Endothelial cell of umbilical vein (primary cell): Measurements from ENCODE around the gene PNLDC1. TPM values are rescaled to one million over a fixed set of nuclear protein-coding genes. Genes with fewer than 3 reads are reported as not detected.

Source experiments
- BruUV-seq: library from RNA; stranded (reverse); fragments of 400-500 nt; replicated peaks from 2 replicates; lab custom pipeline; 2021; lab: Mats Ljungman, UMichigan
- CTCF ChIA-PET: fragments of 300-600, 350-600 bp; sonication (Branson Sonifier 250); formaldehyde crosslinking; loops from one replicate; lab custom pipeline; 2021; ENCODE audit warnings: antibody characterized with exemption, inconsistent platforms; lab: Charles Lee
- POLR2A ChIA-PET: fragments of 300-600, 350-600 bp; sonication (Branson Sonifier 250); formaldehyde crosslinking; loops from one replicate; lab custom pipeline; 2021; ENCODE audit warnings: antibody characterized with exemption, inconsistent platforms; lab: Charles Lee
- DNase-seq: peaks from one replicate; pipeline ENCODE4 v3.0.0-alpha.2; 2011; ENCODE audit warnings: low read depth, low spot score
- FAIRE-seq: peaks from 2 replicates; lab custom pipeline; 2011; peaks lifted over from hg19 to GRCh38; lab: Jason Lieb, UNC
- H2AFZ ChIP-seq: 2 replicates; pipeline ENCODE4 v1.6.0; 2012; ENCODE audit warnings: low read depth, low read length, control low read depth, inconsistent platforms
- H3K27ac ChIP-seq: 2 replicates; pipeline ENCODE4 v1.5.1; 2011; ENCODE audit warnings: low read depth, mild to moderate bottlenecking, control low read depth, low read length, moderate library complexity; ENCODE audit not compliant: insufficient read depth
- H3K27me3 ChIP-seq, 2 experiments: 2 replicates each; pipeline versions ENCODE4 v1.6.0 to v1.6.1; 2011; ENCODE audit warnings: low read length in 2 of 2, mixed read lengths in 1 of 2; ENCODE audit not compliant: control insufficient read depth in 2 of 2, insufficient read depth in 2 of 2
- H3K36me3 ChIP-seq, 2 experiments: 2 replicates in 1 of 2; 3 replicates in 1 of 2; pipeline ENCODE4 v1.5.1; 2011; ENCODE audit warnings: low read length in 2 of 2, mild to moderate bottlenecking in 1 of 2, moderate library complexity in 1 of 2; ENCODE audit not compliant: control insufficient read depth in 2 of 2, insufficient read depth in 2 of 2; ENCODE audit errors: extremely low read depth in 1 of 2
- H3K4me1 ChIP-seq: 3 replicates; pipeline ENCODE4 v1.5.1; 2011; ENCODE audit warnings: mild to moderate bottlenecking, low read length; ENCODE audit not compliant: control insufficient read depth, insufficient read depth; ENCODE audit errors: extremely low read depth
- H3K4me2 ChIP-seq: 2 replicates; pipeline ENCODE4 v1.6.1; 2011; ENCODE audit warnings: low read length, control low read depth, mixed read lengths; ENCODE audit not compliant: insufficient read depth
- H3K4me3 ChIP-seq, 3 experiments: fragments of 200-600 bp in 1 of 3; sonication (generic), shearing (Covaris generic) in 1 of 3; replicated peaks in 1 of 3; 2 replicates each; pipeline ENCODE4 v1.5.1; 2011 to 2016; ENCODE audit warnings: control low read depth in 3 of 3, low read length in 3 of 3, mild to moderate bottlenecking in 2 of 3, inconsistent platforms in 1 of 3, low read depth in 1 of 3, moderate library complexity in 1 of 3; ENCODE audit not compliant: insufficient read depth in 1 of 3
- H3K79me2 ChIP-seq: 2 replicates; pipeline ENCODE4 v1.6.0; 2012; ENCODE audit warnings: low read length, inconsistent platforms; ENCODE audit not compliant: control insufficient read depth, insufficient read depth
- H3K9ac ChIP-seq: replicated peaks from 2 replicates; pipeline ENCODE3; 2011; ENCODE audit warnings: low read length, control low read depth; ENCODE audit not compliant: insufficient read depth; ENCODE audit errors: extremely low read depth
- H3K9me1 ChIP-seq: replicated peaks from 3 replicates; pipeline ENCODE4 v1.6.0; 2011; ENCODE audit warnings: mild to moderate bottlenecking, low read length; ENCODE audit not compliant: control insufficient read depth, insufficient read depth; ENCODE audit errors: extremely low read depth
- H3K9me3 ChIP-seq: replicated peaks from 2 replicates; pipeline ENCODE4 v1.5.1; 2012; ENCODE audit warnings: low read length, inconsistent platforms; ENCODE audit not compliant: control insufficient read depth, insufficient read depth
- H4K20me1 ChIP-seq: replicated peaks from 2 replicates; pipeline ENCODE3; 2011; ENCODE audit warnings: mild to moderate bottlenecking, low read length; ENCODE audit not compliant: control insufficient read depth, insufficient read depth; ENCODE audit errors: extremely low read depth
- EZH2 ChIP-seq: IDR thresholded peaks from 2 replicates; pipeline ENCODE4 v1.6.1; 2012; ENCODE audit warnings: borderline replicate concordance, low read depth, mild to moderate bottlenecking, moderate library complexity, low read length, inconsistent platforms; ENCODE audit not compliant: severe bottlenecking
- FOS ChIP-seq: IDR thresholded peaks from 2 replicates; pipeline ENCODE4 v1.6.1; 2011; ENCODE audit warnings: mild to moderate bottlenecking, low read length, moderate library complexity, borderline replicate concordance; ENCODE audit not compliant: insufficient read depth
- GATA2 ChIP-seq: IDR thresholded peaks from 2 replicates; pipeline ENCODE4 v1.7.0; 2011; ENCODE audit warnings: low read depth, mild to moderate bottlenecking, moderate library complexity, mixed read lengths, low read length; ENCODE audit not compliant: insufficient read length, insufficient read depth
- JUN ChIP-seq: IDR thresholded peaks from 2 replicates; pipeline ENCODE4 v1.6.1; 2011; ENCODE audit warnings: borderline replicate concordance, low read depth; ENCODE audit not compliant: insufficient read length, insufficient read depth
- MYC ChIP-seq: IDR thresholded peaks from one replicate; pipeline ENCODE4 v1.6.1; 2011; ENCODE audit warnings: mild to moderate bottlenecking, low read depth, low read length
- POLR2A ChIP-seq: IDR thresholded peaks from 2 replicates; pipeline ENCODE4 v1.6.1; 2012; ENCODE audit warnings: low read depth, mild to moderate bottlenecking, control low read depth, low read length
- POLR2AphosphoS5 ChIP-seq: IDR thresholded peaks from 2 replicates; pipeline ENCODE4 v1.6.1; 2012; ENCODE audit warnings: low read depth, mild to moderate bottlenecking, control low read depth, low read length, moderate library complexity; ENCODE audit not compliant: insufficient read depth
- dilution Hi-C: fragments of 300-500 bp; cut with MboI; formaldehyde crosslinking; loops from one replicate; pipeline ENCODE4 v1.15.0; 2019; ENCODE audit warnings: low sequenced_read_pairs; ENCODE audit not compliant: extremely low pct_ligation_motif_present
- intact Hi-C: fragments of 100-400 bp; cut with micrococcal nuclease; formaldehyde crosslinking; loops from one replicate; pipeline ENCODE4 v1.10.0; 2022
- polyA plus RNA-seq, 4 experiments: library from polyadenylated mRNA; depleted of rRNA in 3 of 4; stranded (reverse) in 3 of 4; unstranded in 1 of 4; fragments of >200 nt; gene quantifications; 2 replicates each; pipeline versions ENCODE4 v1.2.1 to v1.2.3, GENCODE V29; 2011 to 2012; ENCODE audit warnings: missing spikeins in 1 of 4
- total RNA-seq: library from RNA; stranded (reverse); gene quantifications from 2 replicates; pipeline ENCODE4 v1.2.3, GENCODE V29; 2021
- TF ChIP-seq, protein P1 (sequence below): IDR thresholded peaks from 2 replicates; pipeline ENCODE4 v1.6.1; 2011; ENCODE audit not compliant: insufficient read depth, insufficient read length
- TF ChIP-seq, protein P2 (sequence below), 2 donors: IDR thresholded peaks; 1 replicate in 1 of 2; 2 replicates in 1 of 2; pipeline ENCODE4 v1.5.1; 2011; ENCODE audit warnings: low read length in 2 of 2, mild to moderate bottlenecking in 2 of 2, moderate library complexity in 2 of 2, control low read depth in 1 of 2, inconsistent platforms in 1 of 2, low read depth in 1 of 2; ENCODE audit not compliant: insufficient read depth in 1 of 2; ENCODE audit errors: extremely low read depth in 1 of 2

PNLDC1 gene
- total and polyA plus RNA-seq, 2 donors (not counting 3 experiments of a cell fraction or from before 2014, with no cell fraction given) = not detected

DNA sequence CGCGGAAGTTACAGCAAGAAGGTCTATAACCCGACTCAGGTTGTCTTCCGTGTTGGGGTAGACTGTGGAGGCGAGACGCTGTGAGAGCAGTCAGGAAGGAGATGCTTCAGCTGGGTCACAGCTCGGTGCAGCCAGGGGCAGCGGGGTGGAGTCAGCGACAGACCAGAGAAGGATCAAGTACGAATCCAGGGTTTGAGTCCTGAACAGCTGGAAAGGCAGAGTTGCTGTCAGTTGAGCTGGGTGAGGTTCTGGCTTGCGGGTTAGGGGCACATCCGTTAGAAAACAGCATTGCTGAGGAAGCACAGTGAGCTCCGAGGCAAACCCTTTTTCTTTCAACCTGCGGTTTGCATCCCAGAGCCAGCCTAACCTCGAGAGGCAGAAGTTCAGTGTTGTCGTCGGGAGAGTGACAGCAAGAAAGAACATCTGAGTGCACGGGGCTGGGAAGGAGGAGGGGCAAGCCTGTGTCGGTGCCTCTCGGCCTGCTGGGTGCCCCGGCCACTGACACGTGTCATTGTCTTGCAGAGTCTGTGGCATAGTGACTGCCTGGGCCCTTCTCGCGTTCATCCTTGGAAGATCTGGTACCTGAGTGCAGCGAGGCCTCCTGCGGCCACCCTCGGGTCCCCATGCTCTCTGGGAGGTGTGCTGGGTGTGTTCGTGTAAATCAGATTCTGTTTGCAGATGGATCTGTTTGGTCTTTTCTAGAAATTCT is 20.0 kb downstream of the PNLDC1 start:
- H3K9me1 ChIP-seq = no peaks in the 10 kb centered on the region
- no peak for TF ChIP-seq GATA2
- TF ChIP-seq FOS = no peak
- no peaks in the 10 kb centered on the region for H4K20me1 ChIP-seq
- ChIA-PET POLR2A (no interaction called here), CTCF (no interaction called here)
- no peak overlapping the region for H2AFZ ChIP-seq
- no peak overlapping the region for H3K4me3 ChIP-seq
- no peak for FAIRE-seq
- H3K27ac ChIP-seq = no peak overlapping the region
- H3K9me3 ChIP-seq = no peaks in the 10 kb centered on the region
- H3K27me3 ChIP-seq = peaks cover 0 to 2% of the 10 kb centered on the region in 2 experiments
- H3K9ac ChIP-seq = no peak overlapping the region
- intact Hi-C loops (no loop called here), dilution Hi-C loops (no loop called here)
- no peaks in the 10 kb centered on the region for H3K36me3 ChIP-seq
- no TSS peak for BruUV-seq
- no peaks in the 10 kb centered on the region for H3K79me2 ChIP-seq
- H3K4me2 ChIP-seq = no peak overlapping the region
- DNase-seq = no peak
- H3K4me1 ChIP-seq = no peaks in the 10 kb centered on the region

DNA sequence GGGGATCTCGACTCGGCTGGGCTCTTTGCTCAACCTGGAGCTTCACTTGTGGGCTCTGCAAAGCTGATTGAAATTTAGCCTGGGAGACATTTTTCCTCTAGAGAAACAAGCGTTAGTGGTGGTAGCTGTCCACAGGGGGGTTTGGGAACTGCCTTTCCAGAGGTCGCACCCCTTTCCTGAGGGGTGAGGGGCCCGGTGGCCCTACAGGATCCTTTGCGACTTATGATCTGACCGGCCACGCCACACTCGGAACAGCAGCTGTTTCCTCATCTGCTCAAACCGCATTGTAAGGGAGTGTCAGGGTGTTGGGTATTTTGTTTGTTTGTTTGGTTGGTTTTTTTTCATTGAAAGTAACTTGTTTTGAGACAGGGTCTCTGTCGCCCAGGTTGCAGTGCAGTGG is 21.0 kb downstream of the PNLDC1 start:
- BruUV-seq = no TSS peak
- intact Hi-C loops (no loop called here), dilution Hi-C loops (no loop called here)
- Histone ChIP-seq H4K20me1 (no peaks in the 10 kb centered on the region), H3K27ac (no peak overlapping the region), H3K9me3 (no peaks in the 10 kb centered on the region), H3K9me1 (no peaks in the 10 kb centered on the region), H3K79me2 (no peaks in the 10 kb centered on the region), H3K36me3 (no peaks in the 10 kb centered on the region), H3K9ac (no peak overlapping the region), H3K4me1 (no peaks in the 10 kb centered on the region), H2AFZ (no peak overlapping the region), H3K4me3 (no peak overlapping the region), H3K4me2 (no peak overlapping the region), H3K27me3 (peaks cover 0 to 2% of the 10 kb centered on the region in 2 experiments)
- CTCF ChIA-PET = no interaction called here
- TF ChIP-seq FOS (no peak), JUN (no peak), MYC (no peak), GATA2 (no peak), POLR2AphosphoS5 (no peak), POLR2A (no peak), EZH2 (no peak)
- TF ChIP-seq, protein P1, sequence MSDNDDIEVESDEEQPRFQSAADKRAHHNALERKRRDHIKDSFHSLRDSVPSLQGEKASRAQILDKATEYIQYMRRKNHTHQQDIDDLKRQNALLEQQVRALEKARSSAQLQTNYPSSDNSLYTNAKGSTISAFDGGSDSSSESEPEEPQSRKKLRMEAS = no peak
- TF ChIP-seq, protein P2, sequence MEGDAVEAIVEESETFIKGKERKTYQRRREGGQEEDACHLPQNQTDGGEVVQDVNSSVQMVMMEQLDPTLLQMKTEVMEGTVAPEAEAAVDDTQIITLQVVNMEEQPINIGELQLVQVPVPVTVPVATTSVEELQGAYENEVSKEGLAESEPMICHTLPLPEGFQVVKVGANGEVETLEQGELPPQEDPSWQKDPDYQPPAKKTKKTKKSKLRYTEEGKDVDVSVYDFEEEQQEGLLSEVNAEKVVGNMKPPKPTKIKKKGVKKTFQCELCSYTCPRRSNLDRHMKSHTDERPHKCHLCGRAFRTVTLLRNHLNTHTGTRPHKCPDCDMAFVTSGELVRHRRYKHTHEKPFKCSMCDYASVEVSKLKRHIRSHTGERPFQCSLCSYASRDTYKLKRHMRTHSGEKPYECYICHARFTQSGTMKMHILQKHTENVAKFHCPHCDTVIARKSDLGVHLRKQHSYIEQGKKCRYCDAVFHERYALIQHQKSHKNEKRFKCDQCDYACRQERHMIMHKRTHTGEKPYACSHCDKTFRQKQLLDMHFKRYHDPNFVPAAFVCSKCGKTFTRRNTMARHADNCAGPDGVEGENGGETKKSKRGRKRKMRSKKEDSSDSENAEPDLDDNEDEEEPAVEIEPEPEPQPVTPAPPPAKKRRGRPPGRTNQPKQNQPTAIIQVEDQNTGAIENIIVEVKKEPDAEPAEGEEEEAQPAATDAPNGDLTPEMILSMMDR (IDR thresholded peaks at IDR 0.05; ENCODE audit: extremely low read depth in 1 of 2, insufficient read depth in 1 of 2, low read depth in 1 of 2, low read length in 2 of 2) = no peak
- POLR2A ChIA-PET = no interaction called here
- FAIRE-seq (no peak), DNase-seq (no peak)
